Fibroblast of peridontal ligament (primary cell): Measurements from ENCODE around the gene DOC2A.

Experiments used
- DNase-seq: peaks from one replicate; pipeline ENCODE4 v3.0.0-alpha.2; 2010; ENCODE audit errors: extremely low read depth

Gene DOC2A

GRCh38 chr16:30005341-30006094 lies 5.3 kb downstream of the DOC2A start:
- DNase-seq, result peak; percentile 48

- DNase-seq, result no peak
Measured at GRCh38 chr16:30004811-30005242, 6.0 kb downstream of the DOC2A start.

- no peak for DNase-seq
Measured at GRCh38 chr16:30004424-30004776, 6.4 kb downstream of the DOC2A start.

GRCh38 chr16:30003670-30004423 lies 7.0 kb downstream of the DOC2A start:
- DNase-seq, result no peak

- no peak for DNase-seq
Measured at GRCh38 chr16:30002614-30003346, 8.0 kb downstream of the DOC2A start.

GRCh38 chr16:30000735-30001631 lies 9.8 kb downstream of the DOC2A start:
- DNase-seq, result no peak

GRCh38 chr16:29999605-30000004 lies 11.2 kb downstream of the DOC2A start:
- DNase-seq, result no peak

- no peak for DNase-seq
Measured at GRCh38 chr16:29996766-29997250, 14.0 kb downstream of the DOC2A start.

- DNase-seq, result peak; percentile 89
Measured at GRCh38 chr16:29995911-29996765, 14.7 kb downstream of the DOC2A start, which contains the start of gene INO80E. Gene INO80E, plus strand, starts transcription at chr16:29996241. Its CDS starts 70 bp downstream, at chr16:29996311.

GRCh38 chr16:29995324-29995910 lies 15.4 kb downstream of the DOC2A start, which contains the start of gene HIRIP3:
Gene HIRIP3, minus strand, starts transcription at chr16:29995617. Its CDS starts 12 bp downstream, at chr16:29995605.
- no peak for DNase-seq

- DNase-seq, result no peak
Measured at GRCh38 chr16:29994600-29995323, 16.1 kb downstream of the DOC2A start.

GRCh38 chr16:29993903-29994599 lies 16.8 kb downstream of the DOC2A start:
- no peak for DNase-seq

GRCh38 chr16:29993191-29993902 lies 17.5 kb downstream of the DOC2A start:
- DNase-seq, result no peak

GRCh38 chr16:29992344-29992967 lies 18.4 kb downstream of the DOC2A start:
- DNase-seq, result peak; percentile 63

GRCh38 chr16:29991571-29991904 lies 19.3 kb downstream of the DOC2A start:
- DNase-seq, result no peak

- DNase-seq, result no peak
Measured at GRCh38 chr16:29990883-29991570, 19.8 kb downstream of the DOC2A start.

- DNase-seq, result no peak
Measured at GRCh38 chr16:29990034-29990433, 20.8 kb downstream of the DOC2A start.
